ENCODE results near the gene TCP11L2.

Gene TCP11L2

DNA sequence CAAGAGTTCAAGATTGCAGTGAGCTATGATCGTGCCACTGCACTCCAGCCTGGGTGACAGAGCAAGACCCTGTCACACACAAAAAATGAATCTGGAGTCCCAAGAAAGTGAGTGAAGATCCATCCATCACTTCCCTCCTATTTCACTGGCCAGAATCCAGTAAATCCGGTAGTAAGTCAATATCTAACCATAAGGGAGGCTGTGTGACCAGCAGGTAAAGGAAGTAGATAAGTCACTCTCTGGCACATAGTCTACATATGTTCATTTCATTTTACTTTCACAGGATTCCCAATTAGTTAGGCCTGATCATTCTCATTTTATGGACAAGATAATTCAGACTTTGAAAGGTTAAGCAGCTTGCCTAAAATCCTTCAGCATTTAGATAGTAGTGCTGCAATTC is 11.9 kb upstream of the TCP11L2 start:
- no peak overlapping the region for H3K4me3 Mint-ChIP-seq
- H3K36me3 Mint-ChIP-seq (ENCODE audit: low read depth), result no peaks in the 10 kb centered on the region
- H3K27ac Mint-ChIP-seq, result no peak overlapping the region
- peaks cover 2% of the 10 kb centered on the region for H3K27me3 Mint-ChIP-seq
- no peaks in the 10 kb centered on the region for H3K9me3 Mint-ChIP-seq
- DNase-seq, result no peak
- peaks cover 22% of the 10 kb centered on the region for H3K4me1 Mint-ChIP-seq (ENCODE audit: low read depth)

DNA sequence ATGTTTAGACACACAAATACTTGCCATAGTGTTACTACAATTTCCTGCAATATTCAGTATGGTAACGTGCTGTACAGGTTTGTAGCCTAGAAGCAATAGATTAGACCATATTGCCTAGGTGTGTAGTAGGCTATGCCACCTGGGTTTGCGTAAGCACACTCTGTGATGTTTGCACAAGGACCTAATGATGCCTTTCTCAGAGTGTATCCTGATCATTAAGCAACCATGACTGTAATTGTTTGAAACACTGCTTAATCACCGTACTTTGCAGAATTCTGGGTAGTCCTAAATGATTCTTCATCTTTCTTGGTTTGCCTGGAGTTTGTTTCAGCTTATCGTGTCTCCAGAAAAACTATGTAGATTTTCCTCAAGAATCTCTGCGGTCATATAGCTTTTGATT is 11.2 kb upstream of the TCP11L2 start:
- Mint-ChIP-seq H3K27me3 (no peaks in the 10 kb centered on the region), H3K4me3 (no peak overlapping the region), H3K9me3 (no peaks in the 10 kb centered on the region), H3K27ac (no peak overlapping the region), H3K36me3 (ENCODE audit: low read depth) (no peaks in the 10 kb centered on the region), H3K4me1 (ENCODE audit: low read depth) (peaks cover 21% of the 10 kb centered on the region)
- no peak for DNase-seq

DNA sequence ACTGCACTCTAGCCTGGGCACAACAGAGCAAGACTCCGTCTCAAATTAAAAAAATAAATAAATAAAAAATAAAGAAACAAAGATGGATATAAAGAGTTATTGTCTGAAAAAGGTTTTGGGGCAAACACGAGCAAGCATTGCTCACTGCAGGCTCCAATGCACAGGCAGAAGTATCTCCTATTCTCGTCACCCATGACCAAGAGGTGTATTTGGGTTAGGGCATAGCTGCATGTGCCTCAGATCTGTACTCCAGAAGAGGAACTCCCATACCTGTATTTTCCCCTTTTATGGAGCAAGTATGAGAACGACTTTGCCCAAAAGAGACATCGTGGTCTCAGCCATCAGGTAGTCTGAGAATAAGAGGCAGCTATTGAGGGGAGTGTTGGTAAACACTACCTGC is 10.2 kb upstream of the TCP11L2 start:
- H3K4me1 Mint-ChIP-seq (ENCODE audit: low read depth), result peaks cover 21% of the 10 kb centered on the region
- no peaks in the 10 kb centered on the region for H3K9me3 Mint-ChIP-seq
- H3K27me3 Mint-ChIP-seq, result no peaks in the 10 kb centered on the region
- DNase-seq, result no peak
- H3K4me3 Mint-ChIP-seq, result no peak overlapping the region
- no peak overlapping the region for H3K27ac Mint-ChIP-seq
- H3K36me3 Mint-ChIP-seq (ENCODE audit: low read depth), result no peaks in the 10 kb centered on the region

DNA sequence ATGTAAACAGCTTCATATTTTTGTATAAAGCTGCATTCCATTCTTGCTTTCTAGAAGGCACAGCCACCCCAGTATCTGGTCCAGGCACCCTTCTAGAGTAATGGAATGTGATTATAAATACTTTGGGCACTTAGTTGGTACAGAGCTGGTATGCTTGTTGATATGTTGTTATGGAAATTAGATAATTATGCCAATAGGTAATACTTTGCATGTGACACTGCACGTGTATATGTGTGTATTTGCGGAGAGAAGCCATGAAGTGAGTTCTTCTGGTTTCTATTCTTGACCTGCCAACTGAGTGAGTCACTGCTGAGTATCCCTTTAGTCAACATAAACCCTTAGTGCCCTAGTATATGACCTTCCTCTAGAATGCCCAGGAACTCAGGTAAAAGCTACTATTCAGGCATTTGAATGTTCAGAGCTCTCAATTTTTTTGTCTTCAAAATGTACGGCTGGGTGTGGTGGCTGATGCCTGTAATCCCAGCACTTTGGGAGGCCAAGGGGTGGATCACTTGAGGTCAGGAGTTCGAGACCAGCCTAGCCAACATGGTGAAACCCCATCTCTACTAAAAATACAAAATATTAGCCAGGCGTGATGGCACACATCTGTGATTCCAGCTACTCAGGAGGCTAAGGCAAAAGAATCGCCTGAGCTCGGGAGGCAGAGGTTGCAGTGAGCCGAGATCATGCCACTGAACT is 6.2 kb upstream of the TCP11L2 start:
- Mint-ChIP-seq H3K27ac (no peak overlapping the region), H3K4me3 (no peak overlapping the region), H3K4me1 (ENCODE audit: low read depth) (peaks cover 15% of the 10 kb centered on the region), H3K36me3 (ENCODE audit: low read depth) (no peaks in the 10 kb centered on the region), H3K9me3 (no peaks in the 10 kb centered on the region), H3K27me3 (no peaks in the 10 kb centered on the region)
- DNase-seq, result no peak

DNA sequence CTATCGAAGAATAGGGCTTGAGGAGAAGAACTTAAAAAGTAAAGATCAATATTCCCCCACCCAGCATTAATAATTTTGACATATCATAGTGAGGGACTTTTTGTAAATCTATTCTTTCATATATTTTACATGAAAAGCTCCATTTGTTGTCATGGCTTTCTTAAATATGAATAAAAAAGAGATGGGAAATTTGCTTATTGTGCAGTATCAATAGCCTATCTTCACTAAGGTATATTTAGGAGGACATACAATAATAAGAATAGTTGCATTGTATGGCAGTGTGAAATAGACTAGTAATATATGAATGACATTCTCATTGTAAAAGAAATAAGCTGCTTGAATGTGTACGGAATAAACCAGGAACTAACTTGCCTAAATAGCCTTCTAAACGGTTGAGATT is 5.5 kb upstream of the TCP11L2 start:
- no peak overlapping the region for H3K27ac Mint-ChIP-seq

DNA sequence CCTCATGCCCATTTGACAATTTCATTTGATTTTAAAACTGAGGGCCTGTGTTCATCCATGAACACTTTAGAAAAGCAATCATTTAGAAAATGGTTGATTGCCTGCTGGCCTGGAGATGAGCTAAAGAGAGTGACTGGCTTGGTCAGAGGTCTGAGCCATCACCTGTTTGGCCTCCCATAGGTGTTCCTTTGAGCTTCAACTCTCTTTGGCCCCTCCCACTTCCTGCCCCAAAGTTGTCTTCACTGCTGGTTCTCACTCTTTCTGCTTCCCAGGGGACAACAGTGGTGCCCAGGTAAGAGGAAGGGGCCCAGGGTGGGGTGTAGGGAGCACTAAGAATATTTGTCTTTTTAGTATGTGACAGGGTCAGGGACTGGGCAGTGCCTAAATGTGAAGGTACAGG is 4.9 kb upstream of the TCP11L2 start:
- no peak overlapping the region for H3K4me3 Mint-ChIP-seq
- H3K9me3 Mint-ChIP-seq, result no peaks in the 10 kb centered on the region
- peaks cover 2% of the 10 kb centered on the region for H3K36me3 Mint-ChIP-seq (ENCODE audit: low read depth)
- no peak for DNase-seq
- peaks cover 22% of the 10 kb centered on the region for H3K4me1 Mint-ChIP-seq (ENCODE audit: low read depth)
- no peaks in the 10 kb centered on the region for H3K27me3 Mint-ChIP-seq
- no peak overlapping the region for H3K27ac Mint-ChIP-seq

More for the DNA sequence above, 5.5 kb upstream of the TCP11L2 start:
- no peak for DNase-seq
- H3K4me3 Mint-ChIP-seq, result no peak overlapping the region
- H3K27me3 Mint-ChIP-seq, result no peaks in the 10 kb centered on the region
- peaks cover 22% of the 10 kb centered on the region for H3K4me1 Mint-ChIP-seq (ENCODE audit: low read depth)
- no peaks in the 10 kb centered on the region for H3K9me3 Mint-ChIP-seq
- H3K36me3 Mint-ChIP-seq (ENCODE audit: low read depth), result no peaks in the 10 kb centered on the region

DNA sequence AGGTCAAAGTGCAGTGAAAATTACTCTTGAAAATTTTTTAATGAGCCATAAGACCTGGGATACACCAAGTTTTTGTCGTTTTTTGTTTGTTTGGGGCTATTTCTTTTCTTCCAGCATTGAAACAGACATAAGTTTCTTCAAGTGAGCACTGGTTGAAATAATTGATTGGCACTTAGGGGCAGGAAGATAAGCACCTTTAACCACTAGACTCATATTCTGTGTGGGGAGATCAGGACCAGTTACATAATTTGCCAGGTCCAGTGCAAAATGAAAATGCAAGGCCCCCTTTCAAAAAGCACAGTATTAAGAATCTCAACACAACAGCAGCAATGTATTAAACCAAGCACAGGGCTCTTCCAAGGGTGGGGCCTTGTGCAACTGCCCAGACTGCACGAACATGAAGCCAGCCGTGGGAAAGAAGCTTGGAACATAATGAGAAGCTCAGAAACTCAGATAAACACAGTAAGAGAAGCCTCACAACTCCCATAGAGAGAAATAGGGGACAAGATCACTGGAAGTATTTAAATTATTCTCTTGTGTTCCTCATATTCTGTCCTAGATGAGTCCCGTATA is 3.2 kb upstream of the TCP11L2 start:
- H3K36me3 Mint-ChIP-seq (ENCODE audit: low read depth), result peaks cover 2% of the 10 kb centered on the region
- H3K27ac Mint-ChIP-seq, result peak overlapping the region; percentile 37
- no peaks in the 10 kb centered on the region for H3K9me3 Mint-ChIP-seq
- no peak for DNase-seq
- no peaks in the 10 kb centered on the region for H3K27me3 Mint-ChIP-seq
- peaks cover 31% of the 10 kb centered on the region for H3K4me1 Mint-ChIP-seq (ENCODE audit: low read depth)
- H3K4me3 Mint-ChIP-seq, result no peak overlapping the region

DNA sequence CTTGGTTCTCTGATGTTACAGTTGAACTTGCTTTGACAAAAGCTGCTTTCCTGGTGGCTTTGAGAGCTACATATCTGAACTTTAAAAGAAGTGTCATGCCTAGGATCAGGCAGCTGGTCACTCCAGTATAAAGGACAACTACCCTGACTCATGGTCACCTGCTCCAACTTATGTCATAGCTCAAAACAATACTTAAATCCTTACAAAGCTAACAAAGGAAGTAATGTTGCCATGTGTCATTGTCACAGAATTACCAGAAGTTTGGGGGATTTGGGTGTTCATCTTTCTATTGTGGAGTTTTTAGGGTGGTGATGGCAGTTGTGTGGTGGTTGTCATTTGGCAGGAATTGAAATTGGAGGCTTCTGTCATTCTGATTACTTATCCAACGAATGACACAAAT is 1.8 kb upstream of the TCP11L2 start:
- peaks cover 2% of the 10 kb centered on the region for H3K36me3 Mint-ChIP-seq (ENCODE audit: low read depth)
- H3K4me1 Mint-ChIP-seq (ENCODE audit: low read depth), result peaks cover 46% of the 10 kb centered on the region
- no peaks in the 10 kb centered on the region for H3K27me3 Mint-ChIP-seq
- H3K4me3 Mint-ChIP-seq, result peak overlapping the region; percentile 36
- no peaks in the 10 kb centered on the region for H3K9me3 Mint-ChIP-seq
- DNase-seq, result no peak
- H3K27ac Mint-ChIP-seq, result peak overlapping the region; percentile 66

DNA sequence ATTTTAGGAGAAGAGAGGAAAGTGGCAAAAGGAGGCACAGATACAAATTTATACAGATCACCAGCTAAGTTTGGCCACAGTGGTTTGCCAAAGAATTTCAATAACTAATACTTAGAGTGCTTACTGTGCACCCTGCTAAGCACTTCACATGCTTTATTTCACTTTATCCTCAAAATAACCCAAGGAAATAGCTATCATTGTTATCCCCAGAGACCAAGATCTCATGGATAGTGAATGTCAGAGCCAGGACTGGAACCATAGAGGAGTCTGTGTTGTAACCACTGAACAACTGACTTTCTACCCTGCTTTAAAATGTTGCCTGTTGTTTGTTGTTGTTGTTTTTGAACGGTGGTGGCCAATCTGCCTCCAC is 1.3 kb upstream of the TCP11L2 start:
- Mint-ChIP-seq H3K4me3 (peak overlapping the region; percentile 89), H3K27me3 (no peaks in the 10 kb centered on the region), H3K9me3 (no peaks in the 10 kb centered on the region), H3K27ac (peak overlapping the region; percentile 91), H3K36me3 (ENCODE audit: low read depth) (peaks cover 2% of the 10 kb centered on the region), H3K4me1 (ENCODE audit: low read depth) (peaks cover 51% of the 10 kb centered on the region)
- no peak for DNase-seq

DNA sequence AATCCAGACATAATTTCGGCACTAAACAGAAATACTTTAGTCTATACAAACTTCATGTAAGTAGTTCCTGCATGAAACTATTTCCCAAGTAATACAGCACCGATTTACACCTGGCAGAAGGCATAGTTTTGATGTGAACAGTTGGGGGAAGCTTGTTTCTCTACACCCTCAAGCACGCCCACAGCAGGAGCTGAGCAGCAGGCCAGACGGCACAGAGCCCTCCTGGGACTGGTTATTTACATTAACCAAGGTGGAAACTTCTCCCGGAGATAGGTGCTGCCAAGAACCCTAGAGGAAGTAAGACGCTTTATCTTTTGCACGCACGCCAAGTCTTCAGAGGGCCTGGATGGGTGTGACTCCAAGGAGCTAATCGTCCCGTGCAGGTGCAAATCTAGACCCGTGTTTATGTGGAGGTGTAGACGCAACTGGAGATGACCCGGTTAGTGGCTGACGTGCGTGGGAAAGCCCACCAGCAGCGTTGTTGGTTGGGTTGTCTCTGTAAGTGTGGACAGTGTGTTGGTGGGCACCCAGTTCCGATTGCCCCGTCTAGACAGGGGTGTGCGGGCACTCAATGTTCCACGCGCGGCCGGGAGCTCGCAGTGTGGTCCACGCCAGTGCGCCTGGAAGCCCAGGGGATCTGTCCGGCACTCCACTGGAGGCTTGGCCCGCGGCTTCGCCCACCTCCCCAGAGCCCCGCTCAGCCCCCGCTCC is 767 bp upstream of the TCP11L2 start:
- peak; percentile 69 for DNase-seq
- no peaks in the 10 kb centered on the region for H3K9me3 Mint-ChIP-seq
- H3K27me3 Mint-ChIP-seq, result no peaks in the 10 kb centered on the region
- H3K36me3 Mint-ChIP-seq (ENCODE audit: low read depth), result peaks cover 2% of the 10 kb centered on the region
- peak overlapping the region; percentile 89 for H3K4me3 Mint-ChIP-seq
- peaks cover 56% of the 10 kb centered on the region for H3K4me1 Mint-ChIP-seq (ENCODE audit: low read depth)
- H3K27ac Mint-ChIP-seq, result peak overlapping the region; percentile 91

DNA sequence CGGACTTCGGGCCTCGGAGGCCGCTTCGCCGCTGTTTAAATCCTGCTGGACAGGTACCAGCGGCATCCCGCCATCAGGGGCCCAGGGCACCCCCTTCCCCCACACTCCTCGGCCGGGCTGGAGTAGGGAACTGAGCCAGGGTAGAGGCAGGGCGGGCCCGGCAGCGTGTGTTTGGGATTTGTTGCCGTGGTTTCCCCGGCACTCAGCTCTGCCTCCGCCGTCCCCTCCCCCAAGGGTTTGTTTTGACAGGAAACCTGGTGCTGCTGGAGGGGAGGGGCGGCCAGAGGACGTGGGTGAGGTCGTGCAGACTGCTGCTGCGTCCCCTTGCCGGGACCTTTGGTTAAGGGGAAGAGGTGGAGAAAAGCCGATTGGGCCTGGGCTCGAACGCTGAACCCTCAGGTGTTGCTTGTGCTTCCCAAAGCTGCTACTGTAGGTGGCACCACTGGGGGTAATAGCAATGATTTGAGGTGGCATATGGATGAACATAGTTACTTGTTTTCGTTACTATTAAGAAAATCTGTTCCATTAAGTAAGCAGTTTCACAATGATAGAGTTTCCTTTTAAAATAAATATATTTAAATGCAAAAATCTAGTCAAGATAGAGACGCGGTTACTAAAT is 778 bp downstream of the TCP11L2 start:
- no peaks in the 10 kb centered on the region for H3K27me3 Mint-ChIP-seq
- peak; percentile 78 for DNase-seq
- peak overlapping the region; percentile 89 for H3K4me3 Mint-ChIP-seq
- H3K36me3 Mint-ChIP-seq (ENCODE audit: low read depth), result peaks cover 2% of the 10 kb centered on the region
- no peaks in the 10 kb centered on the region for H3K9me3 Mint-ChIP-seq
- peak overlapping the region; percentile 100 for H3K27ac Mint-ChIP-seq
- peaks cover 62% of the 10 kb centered on the region for H3K4me1 Mint-ChIP-seq (ENCODE audit: low read depth)

DNA sequence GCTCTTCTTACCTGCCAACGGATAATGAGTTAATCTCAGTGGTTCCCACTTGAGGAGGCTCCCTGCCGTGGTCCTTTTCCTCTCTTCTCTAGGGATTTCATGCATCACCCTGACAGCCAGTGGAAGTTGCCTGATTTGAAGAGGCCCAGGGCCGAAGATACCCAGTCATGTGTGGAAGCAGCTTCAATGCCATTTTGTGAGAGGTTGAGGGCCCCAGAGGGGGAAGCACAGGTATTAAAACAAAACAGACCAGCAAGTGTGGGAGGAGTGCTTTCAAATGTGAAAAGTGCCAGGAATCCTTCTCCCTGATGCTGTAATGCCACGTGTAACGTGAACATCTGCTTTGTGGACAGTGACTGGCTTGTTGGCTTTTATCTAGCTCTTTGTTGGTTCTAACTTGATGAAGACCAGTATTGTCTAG is 1.5 kb downstream of the TCP11L2 start:
- Mint-ChIP-seq H3K36me3 (ENCODE audit: low read depth) (peaks cover 2% of the 10 kb centered on the region), H3K4me3 (peak overlapping the region; percentile 89), H3K4me1 (ENCODE audit: low read depth) (peaks cover 69% of the 10 kb centered on the region), H3K9me3 (no peaks in the 10 kb centered on the region), H3K27ac (peak overlapping the region; percentile 100), H3K27me3 (no peaks in the 10 kb centered on the region)
- peak; percentile 37 for DNase-seq

DNA sequence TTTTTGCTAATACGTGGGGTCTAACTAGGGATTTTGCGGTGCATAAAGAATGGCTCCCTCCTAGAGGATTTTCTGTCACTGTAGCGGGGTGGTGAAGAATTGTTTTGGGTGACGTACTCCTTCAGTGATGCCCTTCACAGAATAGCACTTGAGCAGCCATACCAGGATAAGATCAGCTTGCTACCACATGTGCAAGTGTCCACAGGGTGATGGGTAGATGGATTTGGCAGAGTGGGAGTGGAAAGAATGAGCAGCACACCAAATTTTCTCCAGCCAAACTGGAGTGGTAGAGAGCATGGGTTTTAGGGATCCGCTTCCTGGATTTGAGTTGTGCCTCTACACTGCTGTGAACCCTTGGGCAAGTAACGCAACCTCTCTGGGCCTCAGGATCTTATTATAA is 2.3 kb downstream of the TCP11L2 start:
- Mint-ChIP-seq H3K27me3 (no peaks in the 10 kb centered on the region), H3K36me3 (ENCODE audit: low read depth) (peaks cover 2% of the 10 kb centered on the region), H3K9me3 (no peaks in the 10 kb centered on the region), H3K4me3 (no peak overlapping the region), H3K4me1 (ENCODE audit: low read depth) (peaks cover 76% of the 10 kb centered on the region), H3K27ac (peak overlapping the region; percentile 45)
- DNase-seq, result no peak

DNA sequence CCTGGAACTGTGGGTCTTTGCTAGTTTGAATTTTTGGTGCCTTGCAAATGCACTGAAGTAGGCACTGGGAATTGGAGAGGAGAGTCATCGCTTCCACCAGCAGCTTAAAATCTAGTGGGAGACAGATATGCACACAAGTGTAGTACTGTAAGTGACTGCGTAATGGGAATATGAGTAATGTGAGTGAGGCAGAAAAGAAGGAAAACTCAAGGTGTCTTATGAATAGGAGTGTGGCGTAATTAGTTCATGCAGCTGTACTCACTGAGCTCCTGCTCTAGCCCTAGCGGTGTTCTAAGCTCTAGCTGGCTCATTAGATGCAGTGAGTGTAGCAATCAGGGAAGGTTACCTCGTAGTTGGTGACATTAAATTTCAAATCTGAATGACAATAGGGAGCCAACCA is 2.8 kb downstream of the TCP11L2 start:
- Mint-ChIP-seq H3K4me3 (no peak overlapping the region), H3K27me3 (no peaks in the 10 kb centered on the region), H3K36me3 (ENCODE audit: low read depth) (peaks cover 2% of the 10 kb centered on the region), H3K9me3 (no peaks in the 10 kb centered on the region), H3K27ac (peak overlapping the region; percentile 65), H3K4me1 (ENCODE audit: low read depth) (peaks cover 82% of the 10 kb centered on the region)
- no peak for DNase-seq

DNA sequence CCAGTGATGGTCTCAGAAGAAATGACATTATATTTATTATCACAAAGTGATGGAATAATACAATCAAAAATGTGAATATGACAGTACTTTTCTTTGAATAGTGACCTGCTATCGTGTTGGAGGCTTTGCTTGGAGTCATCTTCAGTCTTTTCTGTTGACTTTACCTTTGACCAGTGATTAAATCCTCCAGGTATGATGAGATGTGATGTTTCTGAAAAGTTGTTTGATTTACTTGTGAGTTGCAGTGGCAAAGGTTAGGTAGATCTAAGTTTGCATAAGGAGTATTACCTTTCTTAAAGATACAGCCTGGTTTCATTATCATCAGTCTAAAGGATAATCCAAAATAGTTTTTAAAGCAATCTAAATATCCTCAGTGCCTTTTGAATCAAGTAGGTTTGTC is 4.6 kb downstream of the TCP11L2 start:
- Mint-ChIP-seq H3K27ac (peak overlapping the region; percentile 78), H3K27me3 (no peaks in the 10 kb centered on the region), H3K9me3 (no peaks in the 10 kb centered on the region), H3K4me1 (ENCODE audit: low read depth) (peaks cover 80% of the 10 kb centered on the region), H3K36me3 (ENCODE audit: low read depth) (peaks cover 9% of the 10 kb centered on the region), H3K4me3 (no peak overlapping the region)
- DNase-seq, result no peak
